Caco-2 (cell line): ENCODE data around the gene CSF1. TPM values are rescaled to one million over a fixed set of nuclear protein-coding genes. Genes with fewer than 3 reads are reported as not detected.

Experiments
- BruUV-seq: library from RNA; stranded (reverse); fragments of 400-500 nt; replicated peaks from 2 replicates; lab custom pipeline; 2021; lab: Mats Ljungman, UMichigan
- CTCF ChIA-PET: fragments of 300-600 bp; sonication (Branson Sonifier 250); formaldehyde crosslinking; loops from one replicate; lab custom pipeline; 2022; ENCODE audit warnings: antibody characterized with exemption; lab: Charles Lee
- POLR2A ChIA-PET: fragments of 300-600 bp; sonication (Branson Sonifier 250); formaldehyde crosslinking; loops from one replicate; lab custom pipeline; 2022; ENCODE audit warnings: antibody characterized with exemption; lab: Charles Lee
- DNase-seq, 2 experiments: peaks; one replicate each; pipeline versions ENCODE4 v3.0.0 to v3.0.0-alpha.2; 2020 to 2022
- H3K27me3 ChIP-seq: replicated peaks from 2 replicates; pipeline ENCODE4 v1.6.0; 2011; ENCODE audit warnings: low read length; ENCODE audit not compliant: control insufficient read depth, insufficient read depth
- H3K36me3 ChIP-seq: 2 replicates; pipeline ENCODE4 v1.5.1; 2011; ENCODE audit warnings: low read length; ENCODE audit not compliant: control insufficient read depth, insufficient read depth
- H3K4me1 ChIP-seq: fragments of 250-450 bp; sonication (Bioruptor Pico); 2 replicates; pipeline ENCODE4 v1.5.1; 2020; ENCODE audit warnings: mild to moderate bottlenecking
- H3K4me3 ChIP-seq: 2 replicates; pipeline ENCODE4 v1.5.1; 2011; ENCODE audit warnings: low read depth, mild to moderate bottlenecking, control low read depth, low read length
- H3K9me3 ChIP-seq: fragments of 250-450 bp; sonication (Bioruptor Pico); 2 replicates; pipeline ENCODE4 v1.5.1; 2020; ENCODE audit warnings: mild to moderate bottlenecking, moderate library complexity
- H3K27ac Mint-ChIP-seq: one replicate; pipeline ENCODE4 v1.8.0; 2022; ENCODE audit warnings: mixed read lengths; ENCODE audit not compliant: unreplicated experiment
- H3K27me3 Mint-ChIP-seq: one replicate; pipeline ENCODE4 v1.8.0; 2022; ENCODE audit warnings: mixed read lengths; ENCODE audit not compliant: insufficient read depth, unreplicated experiment
- H3K36me3 Mint-ChIP-seq: one replicate; pipeline ENCODE4 v1.8.0; 2022; ENCODE audit warnings: mild to moderate bottlenecking, mixed read lengths; ENCODE audit not compliant: insufficient read depth, unreplicated experiment
- H3K4me1 Mint-ChIP-seq: one replicate; pipeline ENCODE4 v1.8.0; 2022; ENCODE audit warnings: low read depth, mixed read lengths; ENCODE audit not compliant: unreplicated experiment
- H3K4me3 Mint-ChIP-seq: one replicate; pipeline ENCODE4 v1.8.0; 2022; ENCODE audit warnings: mild to moderate bottlenecking, moderate library complexity, mixed read lengths; ENCODE audit not compliant: unreplicated experiment
- H3K9me3 Mint-ChIP-seq: one replicate; pipeline ENCODE4 v1.8.0; 2022; ENCODE audit warnings: mixed read lengths; ENCODE audit not compliant: unreplicated experiment
- CTCF ChIP-seq, 2 experiments: fragments of 200-600 bp in 1 of 2; IDR thresholded peaks; 1 replicate in 1 of 2; 2 replicates in 1 of 2; pipeline versions ENCODE4 v1.5.1 to v1.8.0; 2011 to 2022; ENCODE audit warnings: antibody characterized with exemption in 1 of 2, control low read depth in 1 of 2, inconsistent platforms in 1 of 2, low read depth in 1 of 2, low read length in 1 of 2, mild to moderate bottlenecking in 1 of 2, moderate library complexity in 1 of 2; ENCODE audit not compliant: insufficient read depth in 1 of 2, severe bottlenecking in 1 of 2, unreplicated experiment in 1 of 2
- intact Hi-C: fragments of 100-400 bp; cut with micrococcal nuclease; formaldehyde crosslinking; loops from one replicate; pipeline ENCODE4 v1.10.0; 2022; ENCODE audit not compliant: unreplicated experiment
- total RNA-seq: library from RNA; stranded (reverse); gene quantifications from 2 replicates; pipeline ENCODE4 v1.2.3, GENCODE V29; 2022

Gene CSF1
- total RNA-seq, 1 experiment from 2014 or later = 3.9 TPM

GRCh38 chr1:109935451-109935900 is 24.8 kb downstream of the CSF1 start:
- Histone ChIP-seq H3K4me1 (peaks cover 52% of the 10 kb centered on the region), H3K36me3 (no peaks in the 10 kb centered on the region), H3K9me3 (no peaks in the 10 kb centered on the region; the same call in 1 of the 2 replicates), H3K4me3 (no peak overlapping the region), H3K27me3 (no peaks in the 10 kb centered on the region)
- Mint-ChIP-seq H3K4me3 (peak overlapping the region; percentile 44), H3K27me3 (no peaks in the 10 kb centered on the region), H3K27ac (peak overlapping the region; percentile 89), H3K9me3 (peaks cover 10% of the 10 kb centered on the region), H3K36me3 (peaks cover 8% of the 10 kb centered on the region), H3K4me1 (peaks cover 23% of the 10 kb centered on the region)
- no TSS peak for BruUV-seq
- TF ChIP-seq CTCF (IDR thresholded peaks at IDR 0.05; ENCODE audit: insufficient read depth in 1 of 2, low read depth in 1 of 2, low read length in 1 of 2, severe bottlenecking in 1 of 2, unreplicated experiment in 1 of 2) = no peak
- ChIA-PET CTCF (interaction anchor here (2.3 kb wide), 1 partner anchor 49 kb away, joined by 11 read pairs; the partner anchor contains the start of gene AHCYL1), POLR2A (interaction anchor here (1.0 kb wide), 1 partner anchor 49 kb away, joined by 6 read pairs; the partner anchor contains the start of gene AHCYL1)
- DNase-seq = peak; percentile 73 to 86
- intact Hi-C loops = loop anchor here (1.0 to 2.0 kb wide), 2 partner anchors 13 to 25 kb away; no protein-coding TSS in a partner anchor

GRCh38 chr1:109937738-109938137 is 27.1 kb downstream of the CSF1 start:
- Mint-ChIP-seq H3K27me3 (no peaks in the 10 kb centered on the region), H3K9me3 (peaks cover 10% of the 10 kb centered on the region), H3K4me1 (peaks cover 16% of the 10 kb centered on the region), H3K4me3 (no peak overlapping the region), H3K36me3 (peaks cover 8% of the 10 kb centered on the region), H3K27ac (no peak overlapping the region)
- Histone ChIP-seq H3K9me3 (no peaks in the 10 kb centered on the region; the same call in 1 of the 2 replicates), H3K4me3 (no peak overlapping the region), H3K36me3 (no peaks in the 10 kb centered on the region), H3K27me3 (no peaks in the 10 kb centered on the region), H3K4me1 (peaks cover 35% of the 10 kb centered on the region)
- no peak for DNase-seq
- TF ChIP-seq CTCF (IDR thresholded peaks at IDR 0.05; ENCODE audit: insufficient read depth in 1 of 2, low read depth in 1 of 2, low read length in 1 of 2, severe bottlenecking in 1 of 2, unreplicated experiment in 1 of 2) = no peak
- ChIA-PET CTCF (no interaction called here), POLR2A (no interaction called here)
- BruUV-seq = no TSS peak
- intact Hi-C loops = no loop called here

- Mint-ChIP-seq H3K4me3 (no peak overlapping the region), H3K4me1 (peaks cover 16% of the 10 kb centered on the region), H3K9me3 (peaks cover 10% of the 10 kb centered on the region), H3K27me3 (no peaks in the 10 kb centered on the region), H3K36me3 (peaks cover 8% of the 10 kb centered on the region), H3K27ac (no peak overlapping the region)
- ChIA-PET CTCF (no interaction called here), POLR2A (no interaction called here)
- Histone ChIP-seq H3K4me3 (no peak overlapping the region), H3K27me3 (no peaks in the 10 kb centered on the region), H3K36me3 (no peaks in the 10 kb centered on the region), H3K4me1 (peaks cover 27% of the 10 kb centered on the region), H3K9me3 (no peaks in the 10 kb centered on the region; the same call in 1 of the 2 replicates)
- DNase-seq = no peak
- BruUV-seq = no TSS peak
- TF ChIP-seq CTCF (IDR thresholded peaks at IDR 0.05; ENCODE audit: insufficient read depth in 1 of 2, low read depth in 1 of 2, low read length in 1 of 2, severe bottlenecking in 1 of 2, unreplicated experiment in 1 of 2) = no peak
- intact Hi-C loops = no loop called here
Observed at GRCh38 chr1:109938556-109938955, 27.9 kb downstream of the CSF1 start.
